Activated CD8-positive, alpha-beta T cell treated with anti-CD3 and anti-CD28 coated beads for 36 hours (primary cell): ENCODE data around the gene NBPF1. TPM values are rescaled to one million over a fixed set of nuclear protein-coding genes. Genes with fewer than 3 reads are reported as not detected.

ENCODE experiments used
- total RNA-seq, 2 experiments: library from RNA; stranded (reverse); gene quantifications; one replicate each; pipeline ENCODE4 v1.2.3, GENCODE V29; 2021

The NBPF1 gene
- total RNA-seq, 2 experiments from 2014 or later: 2.8 to 3.1 TPM

Other genes starting within 250 kb of the NBPF1 start
- gene SZRD1, start 246.3 kb downstream of the NBPF1 start, total RNA-seq: 100 to 1,000 TPM; 175 to 177 TPM
- gene SPATA21, start 176.1 kb downstream of the NBPF1 start, total RNA-seq: not detected
- gene NECAP2, start 172.8 kb downstream of the NBPF1 start, total RNA-seq: 10 to 100 TPM; 53.1 to 54.7 TPM
- gene RNU1-1, start 99.3 kb downstream of the NBPF1 start, total RNA-seq: 1,000 to 10,000 TPM in 1 of 2 experiments, 100 to 1,000 TPM in 1; 820 to 1,043 TPM
- 1,000 to 10,000 TPM in 1 of 2 experiments, 100 to 1,000 TPM in 1; 820 to 1,043 TPM for gene RNU1-3, start 53.4 kb upstream of the NBPF1 start, total RNA-seq
- 1,000 to 10,000 TPM in 1 of 2 experiments, 100 to 1,000 TPM in 1; 820 to 1,043 TPM for gene RNU1-4, start 127.0 kb upstream of the NBPF1 start, total RNA-seq